Neural progenitor cell (in vitro differentiated cells): ENCODE measurements around the gene ADARB2.

ENCODE experiments used
- EZH2 ChIP-seq: fragments of 200-600 bp; sonication (generic); IDR thresholded peaks from 2 replicates; pipeline ENCODE4 v1.6.1; 2017; ENCODE audit warnings: antibody characterized with exemption, mild to moderate bottlenecking, moderate library complexity
- TF ChIP-seq, protein P1 (sequence below): fragments of 200-600 bp; sonication (generic); IDR thresholded peaks from 2 replicates; pipeline ENCODE4 v1.5.1; 2017; ENCODE audit warnings: antibody characterized with exemption, mild to moderate bottlenecking

- no peak for TF ChIP-seq EZH2
- TF ChIP-seq, protein P1, sequence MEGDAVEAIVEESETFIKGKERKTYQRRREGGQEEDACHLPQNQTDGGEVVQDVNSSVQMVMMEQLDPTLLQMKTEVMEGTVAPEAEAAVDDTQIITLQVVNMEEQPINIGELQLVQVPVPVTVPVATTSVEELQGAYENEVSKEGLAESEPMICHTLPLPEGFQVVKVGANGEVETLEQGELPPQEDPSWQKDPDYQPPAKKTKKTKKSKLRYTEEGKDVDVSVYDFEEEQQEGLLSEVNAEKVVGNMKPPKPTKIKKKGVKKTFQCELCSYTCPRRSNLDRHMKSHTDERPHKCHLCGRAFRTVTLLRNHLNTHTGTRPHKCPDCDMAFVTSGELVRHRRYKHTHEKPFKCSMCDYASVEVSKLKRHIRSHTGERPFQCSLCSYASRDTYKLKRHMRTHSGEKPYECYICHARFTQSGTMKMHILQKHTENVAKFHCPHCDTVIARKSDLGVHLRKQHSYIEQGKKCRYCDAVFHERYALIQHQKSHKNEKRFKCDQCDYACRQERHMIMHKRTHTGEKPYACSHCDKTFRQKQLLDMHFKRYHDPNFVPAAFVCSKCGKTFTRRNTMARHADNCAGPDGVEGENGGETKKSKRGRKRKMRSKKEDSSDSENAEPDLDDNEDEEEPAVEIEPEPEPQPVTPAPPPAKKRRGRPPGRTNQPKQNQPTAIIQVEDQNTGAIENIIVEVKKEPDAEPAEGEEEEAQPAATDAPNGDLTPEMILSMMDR = no peak
Measured at GRCh38 chr10:1229574-1229973, 507.8 kb downstream of the ADARB2 start.
